GM13977 (cell line): Measurements from ENCODE around the gene STYXL1.
"Not testable (repeated sequence)": the region's sequence is repeated elsewhere in the genome, so short reads cannot be mapped to it uniquely, and the experiment has no call there.

Experiments
- DNase-seq: peaks from one replicate; pipeline ENCODE4 v3.0.0; 2012; ENCODE audit warnings: low spot score
- CTCF ChIP-seq: IDR thresholded peaks from 2 replicates; pipeline ENCODE4 v1.5.1; 2012; ENCODE audit warnings: mild to moderate bottlenecking, control low read depth; ENCODE audit not compliant: insufficient read depth; ENCODE audit errors: extremely low read depth, missing control alignments
- in situ Hi-C: fragments of 300-500 bp; cut with MboI; formaldehyde crosslinking; loops from one replicate; pipeline ENCODE4 v1.12.0; 2022; ENCODE audit warnings: low sequenced_read_pairs, low pct_unique_long_range_greater_than_20kb, mixed read lengths, inconsistent platforms; ENCODE audit not compliant: unreplicated experiment

STYXL1 gene

GRCh38 chr7:76057103-76057812, 9.5 kb upstream of the STYXL1 start:
- no peak for TF ChIP-seq CTCF
- in situ Hi-C loops: no loop called here
- DNase-seq: no peak

- TF ChIP-seq CTCF: no peak
- in situ Hi-C loops: no loop called here
- DNase-seq: no peak
Measured at GRCh38 chr7:76056241-76056640, 8.4 kb upstream of the STYXL1 start.

GRCh38 chr7:76054123-76055120, 6.6 kb upstream of the STYXL1 start:
- no peak for DNase-seq
- TF ChIP-seq CTCF: no peak
- in situ Hi-C loops: no loop called here

- in situ Hi-C loops: no loop called here
- no peak for DNase-seq
- no peak for TF ChIP-seq CTCF
Measured at GRCh38 chr7:76053461-76053860, 5.7 kb upstream of the STYXL1 start.

- DNase-seq, in situ Hi-C loops: not testable (repeated sequence)
Measured at GRCh38 chr7:76052681-76053080, 4.9 kb upstream of the STYXL1 start.

GRCh38 chr7:76051840-76052239, 4.0 kb upstream of the STYXL1 start:
- no peak for TF ChIP-seq CTCF
- in situ Hi-C loops: no loop called here
- no peak for DNase-seq

- DNase-seq: no peak
- in situ Hi-C loops: no loop called here
- no peak for TF ChIP-seq CTCF
Measured at GRCh38 chr7:76050545-76050944, 2.7 kb upstream of the STYXL1 start.
